HG03108 (cell line): ENCODE data around the gene TMEM14A.
"Not testable (repeated sequence)": the region's sequence is repeated elsewhere in the genome, so short reads cannot be mapped to it uniquely, and the experiment has no call there.

Experiments
- ATAC-seq: cut with Tn5 transposase; IDR thresholded peaks from one replicate; pipeline ENCODE4 v1.9.1; 2021; ENCODE audit warnings: moderate library complexity; ENCODE audit not compliant: unreplicated experiment

The TMEM14A gene

GRCh38 chr6:52655941-52656340 lies 15.0 kb upstream of the TMEM14A start:
- not testable (repeated sequence) for ATAC-seq

GRCh38 chr6:52657870-52658269 lies 13.0 kb upstream of the TMEM14A start:
- no peak for ATAC-seq

GRCh38 chr6:52661551-52661950 lies 9.4 kb upstream of the TMEM14A start:
- no peak for ATAC-seq

DNA sequence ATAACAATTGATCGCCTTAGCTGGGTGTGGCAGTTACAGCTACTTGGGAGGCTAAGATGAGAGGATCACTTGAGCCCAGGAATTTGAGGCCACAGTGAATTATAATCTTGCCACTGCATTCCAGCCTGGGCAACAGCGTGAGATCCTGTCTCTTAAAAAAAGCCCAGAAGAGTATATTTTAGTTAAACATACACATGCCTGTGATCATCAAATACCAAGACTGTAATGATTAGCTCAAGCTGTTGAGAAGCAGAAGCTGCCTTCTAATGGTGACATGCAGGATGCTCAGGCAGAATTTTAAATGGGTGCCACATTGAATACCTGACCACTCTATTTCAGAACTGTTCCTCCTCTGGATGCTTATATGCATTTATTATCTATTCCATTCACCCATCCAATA lies 8.9 kb upstream of the TMEM14A start:
- ATAC-seq, result no peak

- ATAC-seq, result peak; percentile 36
Observed at GRCh38 chr6:52663120-52663935, 7.6 kb upstream of the TMEM14A start.

DNA sequence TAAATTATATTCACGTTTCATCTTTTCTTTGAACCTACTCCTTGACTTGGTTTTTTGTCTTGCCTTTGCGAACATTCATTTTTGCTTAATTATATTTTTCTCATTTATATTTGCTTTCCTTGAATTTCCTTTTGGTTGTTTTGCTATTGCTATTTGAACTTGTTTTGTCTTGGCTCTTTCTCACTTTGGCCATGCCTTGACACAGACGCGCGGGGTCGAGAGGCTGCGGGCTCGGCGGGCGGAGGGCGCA lies 7.1 kb upstream of the TMEM14A start:
- ATAC-seq, result no peak

- ATAC-seq, result peak; percentile 85
Observed at GRCh38 chr6:52664186-52664990, 6.5 kb upstream of the TMEM14A start.

DNA sequence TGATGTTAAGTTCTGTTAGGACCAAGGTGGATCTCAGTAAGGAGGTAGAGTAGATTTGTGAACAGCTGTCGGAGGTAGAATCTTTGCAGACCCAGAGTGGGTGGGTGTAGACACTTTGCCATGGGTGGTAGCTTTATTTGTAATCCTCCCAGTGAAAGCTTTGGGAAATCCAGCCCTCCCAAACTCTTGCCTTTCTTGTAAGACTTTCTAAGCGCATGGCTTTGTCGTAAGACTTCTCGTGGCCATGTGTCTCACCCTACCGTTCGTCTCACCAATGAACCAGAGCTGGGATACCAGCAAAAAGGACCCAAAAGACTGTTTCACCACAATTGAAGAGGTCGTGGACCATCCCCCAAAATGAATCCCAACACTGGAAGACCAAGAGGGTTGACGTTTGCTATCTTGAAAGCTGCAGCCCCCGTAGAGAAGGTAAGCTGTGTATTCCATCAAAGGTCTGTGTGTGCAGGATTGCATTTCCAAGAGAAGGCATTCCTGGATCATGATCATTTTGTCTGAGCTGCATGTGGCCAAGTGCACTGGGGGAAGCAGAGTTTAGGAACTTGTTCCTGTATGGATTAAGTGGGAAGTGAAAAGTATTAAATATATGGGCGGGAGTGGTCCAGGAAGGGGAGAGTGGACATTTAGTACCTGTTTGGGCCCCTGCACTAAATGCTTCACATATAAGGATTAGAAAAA lies 5.8 kb upstream of the TMEM14A start:
- no peak for ATAC-seq

DNA sequence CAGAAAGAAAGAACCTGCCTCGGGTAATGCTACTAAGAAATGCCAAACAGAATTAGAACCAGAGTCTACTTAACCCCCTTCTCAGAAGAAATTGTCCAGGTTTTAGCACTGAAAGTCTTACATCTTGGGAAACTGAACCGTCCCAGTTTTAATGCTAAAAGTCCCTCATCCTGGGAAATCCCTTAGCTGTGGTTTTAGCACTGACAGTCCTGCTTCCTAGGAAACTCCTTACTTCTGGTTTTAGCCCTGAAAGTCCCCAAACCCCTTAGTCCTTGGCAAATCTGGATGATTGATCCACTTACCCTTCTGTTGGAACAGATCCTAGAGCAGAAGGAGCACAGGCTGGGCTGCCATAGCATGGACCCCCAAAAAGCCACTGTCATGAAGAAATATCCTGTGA lies 4.8 kb upstream of the TMEM14A start:
- no peak for ATAC-seq

GRCh38 chr6:52666523-52666922 lies 4.4 kb upstream of the TMEM14A start:
- no peak for ATAC-seq

GRCh38 chr6:52667572-52667971 lies 3.3 kb upstream of the TMEM14A start:
- ATAC-seq, result no peak

DNA sequence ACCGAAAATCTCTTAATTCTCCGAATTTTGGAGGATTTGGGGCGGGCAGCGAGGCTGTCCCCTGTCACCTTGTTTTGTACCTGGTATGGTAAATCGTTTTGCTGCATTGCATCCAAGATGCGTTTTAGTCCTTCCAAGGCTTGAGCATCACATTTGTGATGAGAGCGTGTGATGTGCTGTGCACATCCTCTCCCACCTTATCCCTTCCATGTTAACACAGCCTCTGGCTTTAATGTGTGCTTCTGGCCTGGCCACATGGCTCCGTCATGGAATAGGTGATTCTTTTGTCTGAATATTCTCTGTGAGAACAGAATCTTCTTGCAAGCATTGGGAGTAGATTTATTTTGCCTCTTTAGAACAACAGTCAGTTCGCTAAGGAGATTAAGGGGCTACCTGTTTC lies 763 bp downstream of the TMEM14A start:
- no peak for ATAC-seq

DNA sequence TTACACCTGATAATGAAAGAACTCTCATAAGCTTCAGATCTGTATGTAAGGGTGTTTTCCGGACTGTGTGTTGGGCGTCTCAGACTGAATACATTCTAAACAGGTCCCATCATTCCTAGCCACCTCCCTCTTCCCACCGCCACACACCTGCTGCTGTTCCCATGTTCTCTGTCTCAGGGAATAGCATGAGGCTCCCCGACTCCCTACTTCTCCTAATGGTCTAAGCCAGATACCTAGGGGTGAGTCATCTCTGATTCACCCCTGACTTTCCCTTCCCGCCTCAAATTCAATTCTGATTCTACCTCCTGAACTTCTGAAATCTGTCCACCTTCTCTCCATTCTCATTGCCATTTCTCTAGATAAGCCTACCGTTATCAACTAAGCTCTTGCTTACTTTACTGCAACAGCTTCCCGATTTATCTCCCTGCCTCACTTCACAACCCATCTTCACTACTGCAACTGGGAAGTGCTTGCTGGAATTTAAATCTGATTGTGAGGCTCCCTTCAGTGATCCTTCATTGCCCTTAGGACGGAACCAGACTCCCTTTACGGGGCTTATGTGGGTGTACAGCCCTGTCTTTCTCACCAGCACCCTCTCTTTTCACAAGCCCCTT lies 1.6 kb downstream of the TMEM14A start:
- ATAC-seq, result no peak

GRCh38 chr6:52674666-52675065 lies 3.8 kb downstream of the TMEM14A start:
- no peak for ATAC-seq

- ATAC-seq, result no peak
Observed at GRCh38 chr6:52675372-52675771, 4.5 kb downstream of the TMEM14A start.

GRCh38 chr6:52676631-52677030 lies 5.7 kb downstream of the TMEM14A start:
- ATAC-seq, result not testable (repeated sequence)

DNA sequence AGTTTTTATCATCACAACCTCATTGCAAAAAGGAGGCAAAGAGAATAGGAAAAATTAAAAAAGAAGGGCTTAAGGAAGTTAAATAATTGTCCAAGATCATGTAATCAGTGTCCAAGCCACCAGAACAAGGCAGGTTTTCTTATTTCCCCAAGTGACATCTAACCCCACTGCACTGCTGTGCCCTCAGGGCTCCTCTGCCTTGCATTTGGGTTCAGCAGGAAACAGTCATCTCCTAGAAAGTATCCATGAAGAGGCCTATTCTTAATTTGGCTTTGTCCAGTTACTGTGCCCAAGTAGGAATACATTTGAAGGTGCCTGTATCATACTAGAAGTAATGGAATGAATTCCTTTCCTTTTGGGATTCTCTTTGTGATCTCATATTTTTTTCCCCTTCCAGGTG lies 10.5 kb downstream of the TMEM14A start:
- ATAC-seq, result no peak

DNA sequence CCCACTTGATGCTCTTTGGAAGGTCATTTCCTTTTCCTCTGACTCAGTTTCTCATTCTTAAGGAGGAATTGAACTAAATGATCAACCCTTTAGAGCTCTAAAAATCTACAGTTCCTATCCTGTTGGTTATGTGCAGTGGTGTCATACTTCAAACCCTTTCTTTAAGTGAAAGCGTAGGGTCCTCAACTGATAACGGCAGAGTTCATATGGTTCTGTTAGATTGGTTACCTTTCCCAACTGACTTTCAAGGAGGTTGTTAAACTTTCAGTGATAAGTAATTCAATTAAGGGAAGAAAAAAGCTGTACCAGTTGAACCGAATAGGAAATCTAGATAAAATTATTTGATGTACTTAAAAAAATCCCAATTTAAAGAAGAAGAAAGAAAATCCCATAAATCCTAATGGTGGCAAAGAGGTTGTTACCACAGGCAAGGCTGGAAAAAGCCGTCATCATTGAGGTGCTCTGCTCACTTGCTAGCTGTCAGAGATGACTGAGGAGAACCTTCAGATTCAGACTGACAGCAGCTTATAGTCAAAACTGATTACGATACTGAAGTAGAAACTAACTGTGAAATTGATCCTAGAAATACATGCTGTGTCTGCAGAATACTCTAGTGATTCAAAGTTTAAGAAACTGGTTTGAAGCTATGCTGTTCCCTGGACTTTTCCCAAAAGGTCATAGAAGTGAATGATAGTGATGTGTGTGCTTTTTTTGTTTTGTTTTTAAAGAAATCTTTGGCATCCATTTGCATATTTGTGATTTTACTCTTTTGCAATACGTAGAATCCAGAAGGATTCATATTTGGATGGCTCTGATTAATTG lies 16.2 kb downstream of the TMEM14A start:
- no peak for ATAC-seq

- ATAC-seq, result no peak
Observed at GRCh38 chr6:52689857-52690256, 18.9 kb downstream of the TMEM14A start.

GRCh38 chr6:52691718-52692117 lies 20.8 kb downstream of the TMEM14A start:
- no peak for ATAC-seq

- ATAC-seq, result no peak
Observed at GRCh38 chr6:52693773-52694172, 22.9 kb downstream of the TMEM14A start.
